Transverse colon (tissue), 4 donors: ENCODE results near the gene DNAJC10. TPM values are rescaled to one million over a fixed set of nuclear protein-coding genes. Genes with fewer than 3 reads are reported as not detected.
A peak's percentile ranks its signal among the peaks of the same experiment; 100 is the strongest.
"Not testable (repeated sequence)": the region's sequence is repeated elsewhere in the genome, so short reads cannot be mapped to it uniquely, and the experiment has no call there.

Experiments used
- DNase-seq: peaks from one replicate; pipeline ENCODE4 v3.0.0-alpha.2; 2019
- H3K27ac ChIP-seq, 4 donors: fragments of 200-600 bp; sonication (generic); 2 replicates each; pipeline ENCODE4 v1.5.1; 2016 to 2018; ENCODE audit warnings: inconsistent platforms in 4 of 4
- H3K27me3 ChIP-seq: fragments of 200-600 bp; sonication (generic); 2 replicates; pipeline ENCODE4 v1.5.1; 2017; ENCODE audit warnings: inconsistent platforms
- H3K36me3 ChIP-seq, 4 donors: fragments of 200-600 bp; sonication (generic); 2 replicates each; pipeline ENCODE4 v1.5.1; 2017 to 2019; ENCODE audit warnings: inconsistent platforms in 4 of 4
- H3K4me1 ChIP-seq, 4 donors: fragments of 200-600 bp; sonication (generic); 2 replicates each; pipeline ENCODE4 v1.5.1; 2017 to 2020; ENCODE audit warnings: inconsistent platforms in 4 of 4
- H3K4me3 ChIP-seq, 4 donors: fragments of 200-600 bp; sonication (generic); 1 replicate in 1 of 4; 2 replicates in 3 of 4; pipeline versions ENCODE4 v1.5.1 to v1.6.1; 2017 to 2019; ENCODE audit warnings: inconsistent platforms in 4 of 4
- H3K9me3 ChIP-seq, 2 donors: fragments of 200-600 bp; sonication (generic); 2 replicates each; pipeline ENCODE4 v1.5.1; 2017 to 2019; ENCODE audit warnings: inconsistent platforms in 2 of 2
- EP300 ChIP-seq: sonication (generic); formaldehyde crosslinking; IDR thresholded peaks from one replicate; pipeline ENCODE4 v1.6.1; 2017; ENCODE audit warnings: antibody characterized with exemption, low read depth
- POLR2A ChIP-seq: fragments of 450-650 bp; IDR thresholded peaks from one replicate; pipeline ENCODE4 v1.6.1; 2016; ENCODE audit warnings: antibody characterized with exemption, mild to moderate bottlenecking, moderate library complexity
- POLR2AphosphoS5 ChIP-seq, 3 donors: sonication (generic); formaldehyde crosslinking; IDR thresholded peaks; one replicate each; pipeline ENCODE4 v1.6.1; 2016; ENCODE audit warnings: antibody characterized with exemption in 3 of 3
- WGBS, 2 donors: methylation state at CpG; one replicate each; pipeline ENCODE4 v1.1.5; 2018; ENCODE audit warnings: low coverage in 1 of 2; 5-methylcytosine and 5-hydroxymethylcytosine counted together
- in situ Hi-C, 4 donors: fragments of 200-750 bp; cut with MboI; loops; one replicate each; pipeline versions ENCODE4 v1.15.0 to v1.15.1; 2017; ENCODE audit warnings: low sequenced_read_pairs in 3 of 4, low pct_ligation_motif_present in 1 of 4, low pct_unique_long_range_greater_than_20kb in 1 of 4
- intact Hi-C: fragments of 100-400 bp; cut with DNase I; formaldehyde crosslinking; loops from one replicate; pipeline ENCODE4 v1.15.1; 2023; ENCODE audit warnings: low total_unique reads
- total RNA-seq, 4 donors: library from RNA; depleted of rRNA; stranded (reverse); fragments of >200 nt; gene quantifications; one replicate each; pipeline ENCODE4 v1.1.0, GENCODE V29; 2016
- TF ChIP-seq, protein P1 (sequence below), 5 experiments: fragments of 200-600 bp in 3 of 5; fragments of 450-650 bp in 2 of 5; sonication (generic) in 3 of 5; IDR thresholded peaks; 1 replicate in 2 of 5; 2 replicates in 3 of 5; pipeline ENCODE4 v1.5.1; 2016 to 2017; ENCODE audit warnings: antibody characterized with exemption in 5 of 5, inconsistent platforms in 3 of 5, mild to moderate bottlenecking in 2 of 5, moderate library complexity in 1 of 5

Gene DNAJC10
- total RNA-seq, 4 donors from 2014 or later: 27.4 to 37.9 (median 35.5) TPM

DNA sequence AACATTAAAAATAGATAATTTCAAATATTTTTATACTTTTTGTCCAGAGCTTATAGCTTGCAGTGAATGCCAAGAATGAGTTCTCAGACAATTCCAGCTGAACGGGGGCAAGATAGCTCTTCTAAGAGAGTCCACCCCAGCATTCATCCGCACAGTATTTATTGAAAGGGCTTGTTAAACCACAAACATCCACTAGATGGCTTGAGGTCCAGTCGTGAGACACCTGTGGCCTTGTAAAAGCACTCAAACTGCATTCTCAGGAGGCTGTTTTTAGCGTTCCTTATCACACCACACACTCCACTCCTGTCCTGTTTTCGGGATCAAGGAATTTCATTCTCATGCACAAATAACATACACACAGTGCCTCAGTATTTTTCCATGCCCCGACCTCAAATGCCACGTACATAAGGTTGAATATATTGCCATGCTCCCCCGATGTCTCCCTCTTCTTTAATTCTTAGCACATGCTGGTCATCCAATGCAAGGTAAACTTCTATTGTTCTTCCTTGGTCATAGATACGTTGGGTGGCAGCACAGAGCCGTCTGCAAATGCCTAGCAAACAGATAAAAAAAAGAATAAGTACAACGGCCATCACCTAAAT, 47.4 kb downstream of the DNAJC10 start:
- Histone ChIP-seq H3K36me3 (peaks cover 0 to 11% (median 5%) of the 10 kb centered on the region in 4 donors), H3K9me3 (no peaks in the 10 kb centered on the region), H3K27ac (peak overlapping the region in 1 of 4 donors; percentile 38), H3K4me3 (no peak overlapping the region), H3K4me1 (peaks cover 0 to 3% (median 0%) of the 10 kb centered on the region in 4 donors), H3K27me3 (no peaks in the 10 kb centered on the region)
- in situ Hi-C loops (loop anchor here in 2 of 4 donors (10.0 to 25.0 kb wide), 2 partner anchors 221 to 224 kb away; no protein-coding TSS in a partner anchor), intact Hi-C loops (no loop called here)
- 63 to 72% methylated on average over 8 to 11 of the region's 11 CpGs for WGBS, 2 donors
- TF ChIP-seq, protein P1, sequence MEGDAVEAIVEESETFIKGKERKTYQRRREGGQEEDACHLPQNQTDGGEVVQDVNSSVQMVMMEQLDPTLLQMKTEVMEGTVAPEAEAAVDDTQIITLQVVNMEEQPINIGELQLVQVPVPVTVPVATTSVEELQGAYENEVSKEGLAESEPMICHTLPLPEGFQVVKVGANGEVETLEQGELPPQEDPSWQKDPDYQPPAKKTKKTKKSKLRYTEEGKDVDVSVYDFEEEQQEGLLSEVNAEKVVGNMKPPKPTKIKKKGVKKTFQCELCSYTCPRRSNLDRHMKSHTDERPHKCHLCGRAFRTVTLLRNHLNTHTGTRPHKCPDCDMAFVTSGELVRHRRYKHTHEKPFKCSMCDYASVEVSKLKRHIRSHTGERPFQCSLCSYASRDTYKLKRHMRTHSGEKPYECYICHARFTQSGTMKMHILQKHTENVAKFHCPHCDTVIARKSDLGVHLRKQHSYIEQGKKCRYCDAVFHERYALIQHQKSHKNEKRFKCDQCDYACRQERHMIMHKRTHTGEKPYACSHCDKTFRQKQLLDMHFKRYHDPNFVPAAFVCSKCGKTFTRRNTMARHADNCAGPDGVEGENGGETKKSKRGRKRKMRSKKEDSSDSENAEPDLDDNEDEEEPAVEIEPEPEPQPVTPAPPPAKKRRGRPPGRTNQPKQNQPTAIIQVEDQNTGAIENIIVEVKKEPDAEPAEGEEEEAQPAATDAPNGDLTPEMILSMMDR (IDR thresholded peaks at IDR 0.05): peak; percentile 56 to 64 (median 61)
- no peak for TF ChIP-seq POLR2AphosphoS5 (IDR thresholded peaks at IDR 0.05)
- DNase-seq: no peak

DNA sequence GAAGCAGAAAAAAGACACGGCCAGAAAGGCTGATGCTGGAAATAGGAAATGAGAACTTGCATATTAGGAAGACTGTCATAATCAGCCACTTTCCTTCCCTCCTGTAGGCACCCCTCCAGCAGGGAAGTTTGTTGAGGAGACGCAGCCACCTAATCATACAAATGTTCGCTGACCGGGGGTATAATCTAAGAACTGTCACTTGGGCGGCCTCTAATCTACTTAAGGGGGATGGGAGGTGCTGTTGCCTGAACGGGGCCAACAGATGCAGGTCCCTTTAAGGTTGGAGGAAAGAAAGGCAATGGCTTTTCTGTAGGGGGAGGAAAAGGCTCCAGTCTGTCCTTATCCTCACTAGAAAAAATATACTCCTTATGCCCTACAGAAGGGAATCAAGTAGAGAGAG, 50.6 kb downstream of the DNAJC10 start:
- Histone ChIP-seq H3K27ac (no peak overlapping the region), H3K27me3 (no peaks in the 10 kb centered on the region), H3K4me1 (peaks cover 0 to 3% (median 0%) of the 10 kb centered on the region in 4 donors), H3K4me3 (no peak overlapping the region), H3K9me3 (peaks cover 0 to 3% of the 10 kb centered on the region in 2 donors), H3K36me3 (no peaks in the 10 kb centered on the region)
- TF ChIP-seq POLR2A (no peak), EP300 (no peak), POLR2AphosphoS5 (IDR thresholded peaks at IDR 0.05) (no peak)
- TF ChIP-seq, protein P1 (IDR thresholded peaks at IDR 0.05): no peak
- DNase-seq: no peak
- in situ Hi-C loops: loop anchor here in 2 of 4 donors (10.0 to 25.0 kb wide), 2 partner anchors 218 to 221 kb away; no protein-coding TSS in a partner anchor
- WGBS, 2 donors: 67 to 69% methylated on average over 6 of the region's 6 CpGs
- intact Hi-C loops: loop anchor here (5.0 kb wide), 1 partner anchor 206 kb away; no protein-coding TSS in a partner anchor

DNA sequence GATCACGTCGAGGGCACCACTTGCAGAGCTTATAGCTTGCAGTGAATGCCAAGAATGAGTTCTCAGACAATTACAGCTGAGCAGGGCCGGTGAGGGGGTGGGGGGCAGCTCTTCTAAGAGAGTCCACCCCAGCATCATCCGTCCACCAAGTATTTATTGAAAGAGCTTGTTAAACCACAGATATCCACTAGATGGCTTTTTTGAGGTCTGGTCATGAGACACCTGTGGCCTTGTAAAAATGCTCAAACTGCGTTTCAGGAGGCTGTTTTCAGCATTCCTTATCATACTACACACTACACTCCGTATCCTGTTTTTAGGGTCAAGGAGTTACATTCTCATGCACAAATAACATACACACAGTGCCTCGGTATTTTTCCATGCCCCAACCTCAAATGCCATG, 51.5 kb downstream of the DNAJC10 start:
- H3K9me3 ChIP-seq: peaks cover 0 to 3% of the 10 kb centered on the region in 2 donors
- WGBS, 2 donors: 60 to 69% methylated on average over 4 to 7 of the region's 7 CpGs
- no peak for DNase-seq
- no peaks in the 10 kb centered on the region for H3K27me3 ChIP-seq
- H3K4me1 ChIP-seq: peaks cover 0 to 3% (median 0%) of the 10 kb centered on the region in 4 donors
- H3K27ac ChIP-seq: no peak overlapping the region
- intact Hi-C loops: loop anchor here (5.0 kb wide), 1 partner anchor 205 kb away; no protein-coding TSS in a partner anchor
- TF ChIP-seq, protein P1 (IDR thresholded peaks at IDR 0.05): peak; percentile 25 to 38 (median 31)
- no peak for TF ChIP-seq EP300
- no peaks in the 10 kb centered on the region for H3K36me3 ChIP-seq
- in situ Hi-C loops: loop anchor here in 2 of 4 donors (10.0 to 25.0 kb wide), 2 partner anchors 217 to 220 kb away; no protein-coding TSS in a partner anchor
- no peak overlapping the region for H3K4me3 ChIP-seq

DNA sequence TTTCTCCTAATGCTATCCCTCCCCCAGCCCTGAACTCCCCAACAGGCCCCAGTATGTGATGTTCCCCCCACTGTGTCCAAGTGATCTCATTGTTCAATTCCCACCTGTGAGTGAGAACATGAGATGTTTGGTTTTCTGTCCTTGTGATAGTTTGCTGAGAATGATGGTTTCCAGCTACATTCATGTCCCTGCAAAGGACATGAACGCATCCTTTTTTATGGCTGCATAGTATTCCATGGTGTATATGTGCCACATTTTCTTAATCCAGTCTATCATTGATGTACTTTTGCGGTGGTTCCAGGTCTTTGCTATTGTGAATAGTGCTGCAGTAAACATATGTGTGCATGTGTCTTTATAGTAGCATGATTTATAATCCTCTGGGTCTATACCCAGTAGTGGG, 52.9 kb downstream of the DNAJC10 start:
- not testable (repeated sequence) for H3K36me3 ChIP-seq, H3K4me1 ChIP-seq, H3K9me3 ChIP-seq, H3K27ac ChIP-seq, DNase-seq, H3K27me3 ChIP-seq, H3K4me3 ChIP-seq
- WGBS, 2 donors: 97 to 100% methylated on average over 1 to 2 of the region's 2 CpGs
- intact Hi-C loops (loop anchor here (5.0 kb wide), 1 partner anchor 203 kb away; no protein-coding TSS in a partner anchor), in situ Hi-C loops (loop anchor here in 2 of 4 donors (10.0 to 25.0 kb wide), 2 partner anchors 216 to 218 kb away; no protein-coding TSS in a partner anchor)
